HG02981 (cell line): ENCODE results near the gene TJP1.
"Not testable (repeated sequence)": the region's sequence is repeated elsewhere in the genome, so short reads cannot be mapped to it uniquely, and the experiment has no call there.

ENCODE experiments used
- ATAC-seq: cut with Tn5 transposase; IDR thresholded peaks from one replicate; pipeline ENCODE4 v1.9.1; 2021; ENCODE audit warnings: mild to moderate bottlenecking, moderate library complexity; ENCODE audit not compliant: unreplicated experiment

TJP1 gene

GRCh38 chr15:29708519-29708918 lies 113.7 kb downstream of the TJP1 start:
- no peak for ATAC-seq

GRCh38 chr15:29704950-29705597 lies 117.2 kb downstream of the TJP1 start:
- no peak for ATAC-seq

DNA sequence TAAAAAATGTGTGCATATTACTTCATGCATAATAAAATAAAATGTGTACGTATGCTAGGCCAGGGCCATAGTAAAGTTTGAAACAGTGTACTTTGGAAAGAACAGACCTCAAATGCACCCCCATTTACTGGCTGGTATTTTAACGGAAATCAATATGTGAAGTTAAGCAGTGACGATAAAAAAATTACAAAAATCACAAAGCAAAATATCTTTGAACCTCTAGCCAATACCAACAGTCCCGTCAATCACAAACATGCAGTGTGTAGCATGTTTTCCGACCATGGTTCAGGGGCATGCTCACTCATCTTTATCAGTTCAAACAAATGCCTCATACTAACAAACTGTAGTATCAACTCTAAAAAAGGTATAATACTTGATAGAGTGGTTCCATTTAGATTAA lies 121.1 kb downstream of the TJP1 start:
- ATAC-seq, result no peak

DNA sequence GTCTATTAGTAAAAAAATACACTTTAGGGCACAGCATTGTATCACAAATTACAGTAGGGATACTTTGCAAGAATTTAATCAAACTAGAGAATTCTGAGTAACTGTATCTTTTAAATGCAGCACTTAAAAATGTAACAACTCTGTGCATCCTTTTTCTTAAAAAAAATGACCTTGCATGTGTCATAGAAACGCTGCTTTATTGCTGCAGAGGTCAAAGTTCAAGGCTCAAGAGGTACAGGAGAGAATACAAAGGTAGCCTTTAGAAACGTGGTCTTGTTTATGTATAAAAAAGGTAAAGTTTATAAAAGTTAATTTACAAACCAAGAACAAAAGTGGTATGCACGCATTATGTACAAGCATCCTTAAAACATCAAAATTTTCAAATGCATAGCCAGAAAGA lies 122.0 kb downstream of the TJP1 start:
- ATAC-seq, result no peak

DNA sequence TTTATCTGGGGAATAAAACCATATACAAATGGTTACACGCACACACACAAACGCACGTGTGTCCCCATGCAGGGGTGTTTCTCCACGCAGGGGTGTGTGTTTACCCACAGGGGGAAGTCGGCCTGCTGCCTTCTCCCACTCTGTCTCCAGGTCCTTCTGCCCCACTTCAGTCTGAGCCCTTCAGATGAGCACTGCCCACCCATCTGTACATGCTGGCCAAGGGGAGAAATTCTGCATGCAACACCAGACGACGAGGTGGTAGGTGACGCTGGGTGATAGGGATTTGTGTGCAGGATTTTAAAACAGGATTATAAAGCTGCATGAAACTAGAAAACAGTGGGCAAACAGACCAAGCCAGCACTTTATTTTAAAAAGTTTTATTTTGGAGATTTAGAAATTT lies 122.5 kb downstream of the TJP1 start:
- no peak for ATAC-seq

GRCh38 chr15:29698030-29698701 lies 124.1 kb downstream of the TJP1 start:
- no peak for ATAC-seq

GRCh38 chr15:29696950-29697738 lies 125.1 kb downstream of the TJP1 start:
- no peak for ATAC-seq

DNA sequence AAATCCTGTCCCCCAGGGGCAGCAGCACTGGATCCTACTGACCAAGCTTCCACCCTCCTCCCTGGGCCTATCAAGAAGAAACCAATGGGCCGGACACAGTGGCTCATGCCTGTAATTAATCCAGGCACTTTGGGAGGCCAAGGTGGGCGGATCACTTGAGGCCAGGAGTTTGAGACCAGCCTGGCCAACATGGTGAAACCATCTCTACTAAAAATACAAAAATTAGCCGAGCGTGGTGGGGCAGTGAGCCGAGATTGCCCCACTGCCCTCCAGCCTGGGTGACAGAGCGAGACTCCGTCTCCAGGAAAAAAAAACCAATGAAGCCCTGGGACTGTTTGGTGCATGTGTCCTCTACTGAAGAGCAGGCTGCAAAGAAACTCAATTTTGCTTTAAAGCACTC lies 125.8 kb downstream of the TJP1 start:
- ATAC-seq, result not testable (repeated sequence)

DNA sequence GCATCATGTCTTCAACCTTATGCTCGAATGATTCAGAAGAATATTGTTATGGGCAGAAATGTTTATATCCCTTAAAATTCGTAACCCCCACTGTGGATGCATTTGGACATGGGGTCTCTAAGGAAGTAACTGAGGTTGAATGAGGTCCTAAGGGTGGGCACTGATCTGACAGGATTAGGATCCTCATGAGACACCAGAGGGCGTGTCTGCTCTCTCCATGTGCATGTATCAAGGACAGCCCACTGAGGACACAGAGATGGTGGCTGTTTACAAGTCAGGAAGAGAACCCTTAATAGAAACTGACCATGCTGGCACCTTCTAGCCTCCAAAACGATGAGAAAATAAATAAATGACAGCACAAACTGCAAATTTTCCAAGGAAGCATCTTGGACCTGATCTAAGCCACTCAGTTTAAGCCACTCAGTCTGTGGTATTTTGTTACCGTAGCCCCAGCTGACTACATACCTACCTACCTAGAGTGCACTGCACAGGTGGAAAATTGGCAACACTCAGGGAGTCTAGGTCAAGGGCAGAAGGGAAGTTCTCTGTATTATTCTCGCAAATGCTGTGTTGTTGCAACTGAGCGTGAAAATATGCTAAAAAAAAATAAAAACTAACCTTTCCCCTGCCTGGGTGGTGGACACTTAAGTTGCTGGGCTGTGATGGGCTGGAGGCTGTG lies 126.6 kb downstream of the TJP1 start:
- no peak for ATAC-seq

GRCh38 chr15:29693225-29693624 lies 129.0 kb downstream of the TJP1 start:
- ATAC-seq, result no peak

DNA sequence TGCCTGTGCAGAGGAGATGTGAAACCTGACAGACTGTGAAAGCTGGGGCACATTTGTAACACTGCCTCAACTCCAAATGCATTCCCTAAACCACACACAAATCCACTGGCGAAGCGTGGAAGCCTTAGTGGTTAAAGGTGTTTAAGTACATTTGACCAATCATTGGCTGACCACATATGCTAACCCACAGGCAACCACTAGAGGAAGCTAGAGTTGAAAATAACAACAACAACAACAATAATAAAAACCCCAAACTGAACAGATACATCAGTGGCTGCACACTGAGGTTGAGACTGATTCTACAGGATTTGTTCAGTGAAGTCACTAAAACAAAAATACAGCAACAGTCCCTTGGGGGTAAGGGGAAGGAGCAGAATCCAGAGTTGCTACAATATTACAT lies 129.7 kb downstream of the TJP1 start:
- no peak for ATAC-seq

DNA sequence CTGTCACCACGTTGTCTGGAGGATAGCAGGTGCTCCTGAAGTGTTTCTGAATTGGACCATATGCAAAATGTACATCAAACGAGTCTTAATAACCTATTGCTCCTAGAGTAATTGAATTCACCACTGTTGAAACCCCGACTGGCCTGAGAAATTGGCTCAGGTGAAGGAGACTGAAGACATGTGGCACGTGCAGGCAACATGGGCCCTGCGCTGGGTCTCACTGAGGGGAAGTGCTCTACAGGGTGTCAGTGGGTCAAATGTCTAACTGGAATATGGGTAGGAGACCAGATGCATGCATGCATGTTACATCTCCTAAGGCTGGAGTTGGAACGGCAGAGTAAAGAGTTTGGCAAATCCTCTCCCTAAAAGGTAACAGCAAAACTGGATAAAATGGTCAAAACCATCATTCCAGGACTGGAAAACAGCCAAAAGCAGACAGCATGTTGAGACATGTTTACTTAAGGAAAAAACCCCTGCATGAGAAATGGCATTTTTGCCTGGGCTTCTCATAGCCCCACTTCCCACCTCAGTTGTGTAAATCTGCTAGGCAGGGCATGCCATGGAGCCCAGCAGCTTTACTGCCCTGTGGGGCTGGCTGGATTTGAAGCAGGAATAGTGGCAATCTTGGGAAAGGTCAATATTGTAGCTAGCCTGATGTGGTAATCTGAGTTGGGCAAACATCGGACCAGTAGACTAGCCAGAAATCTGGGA lies 131.3 kb downstream of the TJP1 start:
- ATAC-seq, result no peak

DNA sequence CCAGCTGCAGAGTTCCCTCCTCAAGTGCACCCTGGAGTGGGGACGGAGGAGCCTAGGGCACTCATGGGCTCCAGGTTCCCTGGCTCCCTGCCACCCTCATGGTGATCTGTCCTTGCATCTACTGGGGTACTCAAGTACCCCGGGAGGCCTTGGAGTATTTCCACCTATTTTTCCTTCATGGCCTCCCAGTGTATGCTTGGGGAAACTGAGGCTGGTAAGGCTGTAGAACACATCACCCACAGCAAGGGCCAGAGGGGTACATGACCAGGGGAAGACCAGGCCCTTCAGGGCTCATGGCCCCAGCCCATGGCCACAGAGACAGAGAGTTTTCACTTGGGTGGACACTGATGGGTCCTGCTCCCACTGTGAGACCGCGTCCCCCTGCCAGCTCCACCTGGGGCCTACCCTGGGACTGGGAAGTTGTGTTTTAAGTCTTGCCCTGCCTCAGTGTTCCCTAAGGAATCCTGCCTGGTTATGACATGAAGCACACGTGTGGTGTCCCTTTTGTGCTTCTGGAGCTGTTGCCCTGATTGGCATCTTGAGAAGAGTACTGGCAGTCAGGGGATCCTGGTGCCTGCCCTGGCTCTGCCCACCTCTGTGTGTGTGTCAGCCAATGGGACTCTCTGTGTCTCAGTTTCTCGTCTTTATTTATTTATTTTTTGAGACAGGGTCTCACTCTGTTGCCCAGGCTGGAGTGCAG lies 132.8 kb downstream of the TJP1 start:
- ATAC-seq, result no peak

- ATAC-seq, result no peak
These were observed 133.6 kb downstream of the TJP1 start for GRCh38 chr15:29688506-29689286.

DNA sequence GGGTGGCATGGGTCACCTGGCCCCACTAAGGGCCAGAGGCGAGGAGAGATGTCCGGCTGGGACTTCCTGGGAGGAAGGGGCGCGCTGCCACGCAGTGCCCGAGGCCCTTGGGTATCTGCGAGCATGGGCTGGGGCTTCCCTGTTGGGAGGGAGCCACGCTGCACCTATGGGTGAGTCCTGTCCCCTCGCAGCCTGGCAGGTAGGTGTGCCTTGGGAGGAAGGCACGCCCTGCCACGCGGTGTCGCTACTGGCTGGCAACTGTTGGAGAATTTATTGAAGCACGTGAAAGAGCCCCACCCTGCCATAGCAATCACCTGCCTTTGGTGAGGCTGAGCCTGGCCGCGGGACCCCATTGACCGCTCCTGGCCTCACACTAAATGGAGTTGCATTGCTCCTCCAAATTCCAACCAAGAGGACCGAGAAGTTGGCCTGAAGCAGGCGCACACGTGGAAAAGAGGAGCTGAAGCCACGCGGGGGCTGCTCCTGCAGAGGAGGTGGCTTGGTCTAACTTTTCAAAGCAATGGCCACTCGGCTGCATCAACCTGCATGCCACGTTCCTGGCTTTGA lies 134.2 kb downstream of the TJP1 start:
- no peak for ATAC-seq

- ATAC-seq, result no peak
These were observed 135.0 kb downstream of the TJP1 start for GRCh38 chr15:29687204-29687815.

GRCh38 chr15:29686445-29687203 lies 135.6 kb downstream of the TJP1 start:
- no peak for ATAC-seq

DNA sequence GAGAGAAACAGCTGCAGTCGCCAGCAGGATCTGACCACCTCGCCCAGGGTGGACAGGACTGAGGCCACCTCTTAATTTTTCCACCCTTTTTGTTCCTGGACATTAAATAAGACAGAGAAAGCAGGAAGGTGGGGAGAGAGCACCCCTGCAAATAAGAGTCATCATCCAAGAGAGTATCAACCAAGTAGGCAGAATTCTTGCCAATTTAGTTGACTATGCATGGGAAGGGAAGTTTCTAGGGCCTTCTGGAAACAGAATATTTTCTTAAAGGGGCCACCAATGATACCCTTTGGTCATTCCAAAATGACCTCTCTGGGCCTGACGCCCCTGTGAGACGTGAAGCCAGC lies 136.2 kb downstream of the TJP1 start:
- no peak for ATAC-seq
